ENCODE data around the gene VPS51.
"Not testable (repeated sequence)": the region's sequence is repeated elsewhere in the genome, so short reads cannot be mapped to it uniquely, and the experiment has no call there.

The VPS51 gene

DNA sequence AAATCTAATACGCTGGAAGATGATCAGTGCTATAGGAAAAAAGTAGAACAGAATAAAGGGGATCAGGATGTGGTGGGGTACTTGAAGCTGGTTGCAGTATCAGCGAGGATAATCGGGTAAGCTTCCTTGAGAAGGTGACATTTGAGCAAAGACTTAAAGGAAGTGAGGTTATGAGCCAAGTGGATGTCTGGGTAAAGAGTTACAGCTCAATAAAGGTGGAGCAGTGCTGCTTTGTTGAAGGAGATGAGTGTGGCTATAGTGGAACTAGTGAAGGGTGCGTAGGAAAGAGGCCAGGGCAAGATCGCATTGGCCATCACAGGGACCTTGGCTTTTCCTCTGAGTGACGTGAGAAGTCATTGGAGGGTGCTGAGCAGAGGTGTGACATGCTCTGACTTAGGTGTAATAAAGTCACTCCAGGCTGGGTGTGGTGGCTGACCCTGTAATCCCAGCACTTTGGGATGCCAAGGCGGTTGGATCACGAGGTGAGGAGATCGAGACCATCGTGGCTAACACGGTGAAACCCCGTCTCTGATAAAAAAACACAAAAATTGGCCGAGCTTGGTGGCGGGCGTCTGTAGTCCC, 40.6 kb downstream of the VPS51 start:
- DNase-seq, result no peak

- DNase-seq, result no peak
Measured at GRCh38 chr11:65141896-65142494, 46.0 kb downstream of the VPS51 start.

GRCh38 chr11:65147352-65148075, 51.5 kb downstream of the VPS51 start:
- no peak for DNase-seq

- no peak for DNase-seq
Measured at GRCh38 chr11:65148657-65149056, 52.6 kb downstream of the VPS51 start.

DNA sequence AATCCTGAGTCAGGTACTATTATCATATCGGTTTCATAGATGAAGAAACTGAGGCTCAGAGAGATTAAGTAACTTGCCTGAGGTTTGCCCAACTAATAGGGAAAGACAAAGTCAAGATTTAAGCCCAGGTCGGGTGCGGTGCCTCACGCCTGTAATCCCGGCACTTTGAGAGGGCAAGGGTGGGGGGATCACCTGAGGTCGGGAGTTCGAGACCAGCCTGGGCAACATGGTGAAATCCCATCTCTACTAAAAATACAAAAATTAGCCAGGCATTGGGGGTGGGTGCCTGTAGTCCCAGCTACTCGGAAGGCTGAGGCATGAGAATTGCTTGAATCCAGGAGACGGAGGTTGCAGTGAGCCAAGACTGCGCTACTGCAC, 54.1 kb downstream of the VPS51 start:
- DNase-seq, result not testable (repeated sequence)

- no peak for DNase-seq
Measured at GRCh38 chr11:65150509-65151299, 54.7 kb downstream of the VPS51 start.

GRCh38 chr11:65151331-65151899, 55.4 kb downstream of the VPS51 start:
- DNase-seq, result no peak

- no peak for DNase-seq
Measured at GRCh38 chr11:65152122-65152521, 56.1 kb downstream of the VPS51 start.

- no peak for DNase-seq
Measured at GRCh38 chr11:65156256-65156655, 60.2 kb downstream of the VPS51 start.

- DNase-seq, result no peak
Measured at GRCh38 chr11:65156926-65157325, 60.9 kb downstream of the VPS51 start.

- no peak for DNase-seq
Measured at GRCh38 chr11:65157336-65157735, 61.3 kb downstream of the VPS51 start.

DNA sequence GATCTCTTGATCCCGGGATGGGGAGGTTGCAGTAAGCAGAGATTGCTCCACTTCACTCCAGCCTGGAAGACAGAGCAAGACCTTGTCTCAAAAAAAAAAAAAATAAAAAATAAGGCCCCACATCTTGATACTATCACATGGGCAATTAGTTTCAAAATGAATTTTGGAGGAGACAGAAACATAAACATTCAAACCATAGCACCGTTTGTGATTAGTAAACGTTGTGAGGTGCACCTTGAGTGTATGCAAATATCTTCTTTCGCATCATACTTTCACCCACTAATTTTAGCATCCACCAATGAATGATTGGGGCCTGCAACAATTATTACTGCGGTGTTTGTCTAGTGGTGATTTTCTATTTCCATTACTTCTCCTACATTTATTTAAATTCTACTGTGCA, 63.0 kb downstream of the VPS51 start:
- no peak for DNase-seq

GRCh38 chr11:65160643-65161042, 64.6 kb downstream of the VPS51 start:
- no peak for DNase-seq

Measured in activated gamma-delta T cell (primary cell).